IMR-90 (cell line): Measurements from ENCODE around the gene SLX4.

Experiments
- CHD1 ChIP-seq: IDR thresholded peaks from 2 replicates; pipeline ENCODE4 v1.6.1; 2012; ENCODE audit warnings: low read depth, low read length, improper control_type of control experiment
- MXI1 ChIP-seq: IDR thresholded peaks from 2 replicates; pipeline ENCODE4 v1.6.1; 2012; ENCODE audit warnings: low read depth, mild to moderate bottlenecking, low read length, moderate library complexity, borderline replicate concordance
- NFE2L2 ChIP-seq: fragments of 150-350 bp; IDR thresholded peaks from 2 replicates; pipeline ENCODE4 v1.6.1; 2016; ENCODE audit warnings: low read depth, mild to moderate bottlenecking, low read length
- POLR2A ChIP-seq: IDR thresholded peaks from 2 replicates; pipeline ENCODE4 v1.6.1; 2012; ENCODE audit warnings: mild to moderate bottlenecking, low read depth, low read length
- SMC3 ChIP-seq: fragments of 150-350 bp; IDR thresholded peaks from 2 replicates; pipeline ENCODE4 v1.6.1; 2016; ENCODE audit warnings: low read depth, mild to moderate bottlenecking, antibody characterized with exemption, low read length, moderate library complexity
- TF ChIP-seq, protein P1 (sequence below): conservative IDR thresholded peaks from 2 replicates; pipeline ENCODE4 v1.5.1; 2012; ENCODE audit warnings: mild to moderate bottlenecking, low read depth, low read length, improper control_type of control experiment

DNA sequence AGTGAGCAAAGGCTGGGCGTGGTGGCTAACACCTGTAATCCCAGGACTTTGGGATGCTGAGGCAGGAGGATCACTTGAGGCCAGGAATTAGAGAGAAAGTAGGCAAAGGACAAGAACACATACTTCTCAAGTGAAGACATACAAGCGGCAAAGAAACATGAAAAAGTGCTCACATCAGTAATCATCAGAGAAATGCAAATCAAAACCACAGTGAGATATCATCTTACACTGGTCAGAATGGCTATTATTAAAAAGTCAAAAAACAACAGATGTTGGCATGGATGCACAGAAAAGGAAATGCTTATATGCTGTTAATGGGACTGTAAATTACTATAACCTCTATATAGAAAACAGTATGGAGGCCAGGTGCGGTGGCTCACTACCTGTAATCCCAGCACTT is 12.2 kb upstream of the SLX4 start:
- TF ChIP-seq, protein P1, sequence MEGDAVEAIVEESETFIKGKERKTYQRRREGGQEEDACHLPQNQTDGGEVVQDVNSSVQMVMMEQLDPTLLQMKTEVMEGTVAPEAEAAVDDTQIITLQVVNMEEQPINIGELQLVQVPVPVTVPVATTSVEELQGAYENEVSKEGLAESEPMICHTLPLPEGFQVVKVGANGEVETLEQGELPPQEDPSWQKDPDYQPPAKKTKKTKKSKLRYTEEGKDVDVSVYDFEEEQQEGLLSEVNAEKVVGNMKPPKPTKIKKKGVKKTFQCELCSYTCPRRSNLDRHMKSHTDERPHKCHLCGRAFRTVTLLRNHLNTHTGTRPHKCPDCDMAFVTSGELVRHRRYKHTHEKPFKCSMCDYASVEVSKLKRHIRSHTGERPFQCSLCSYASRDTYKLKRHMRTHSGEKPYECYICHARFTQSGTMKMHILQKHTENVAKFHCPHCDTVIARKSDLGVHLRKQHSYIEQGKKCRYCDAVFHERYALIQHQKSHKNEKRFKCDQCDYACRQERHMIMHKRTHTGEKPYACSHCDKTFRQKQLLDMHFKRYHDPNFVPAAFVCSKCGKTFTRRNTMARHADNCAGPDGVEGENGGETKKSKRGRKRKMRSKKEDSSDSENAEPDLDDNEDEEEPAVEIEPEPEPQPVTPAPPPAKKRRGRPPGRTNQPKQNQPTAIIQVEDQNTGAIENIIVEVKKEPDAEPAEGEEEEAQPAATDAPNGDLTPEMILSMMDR: no peak
- TF ChIP-seq NFE2L2: no peak
- no peak for TF ChIP-seq POLR2A
- no peak for TF ChIP-seq CHD1
- no peak for TF ChIP-seq SMC3
- TF ChIP-seq MXI1: no peak
